ENCODE data around the gene CSTPP1.

CSTPP1 gene

DNA sequence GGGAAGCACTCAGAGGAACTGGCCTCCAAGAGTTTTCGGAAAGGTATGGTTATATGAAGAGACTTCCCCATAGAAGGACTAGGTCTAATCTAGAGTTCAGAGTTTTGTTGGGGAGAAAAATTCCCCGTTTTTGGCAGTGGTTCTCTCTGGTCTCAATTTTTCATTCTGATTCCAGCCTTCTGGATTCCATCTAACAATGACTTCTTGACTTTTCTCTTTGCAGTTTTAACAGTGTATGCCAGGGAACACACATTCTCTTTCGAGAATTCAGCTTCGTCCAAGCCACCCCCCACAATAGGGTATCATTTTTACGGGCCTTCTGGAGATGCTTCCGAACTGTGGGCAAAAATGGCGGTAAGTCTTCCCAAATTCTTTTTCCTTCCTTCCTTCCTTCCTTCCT lies 115.6 kb downstream of the CSTPP1 start:
- H3K27ac ChIP-seq (ENCODE audit: low read length): no peak overlapping the region
- H3K27me3 ChIP-seq (ENCODE audit: low read depth, low read length): no peaks in the 10 kb centered on the region
- H3K4me3 ChIP-seq (ENCODE audit: low read depth in 1 of 2, low read length in 2 of 2): no peak overlapping the region
- no peaks in the 10 kb centered on the region for H3K9me3 ChIP-seq (ENCODE audit: control insufficient read depth in 1 of 2, low read length in 2 of 2)
- peaks cover 0 to 10% of the 10 kb centered on the region in 2 donors for H3K4me1 ChIP-seq (ENCODE audit: control insufficient read depth in 1 of 2, insufficient read depth in 2 of 2, low read length in 2 of 2)
- H3K36me3 ChIP-seq (ENCODE audit: control insufficient read depth in 1 of 2, insufficient read depth in 2 of 2, low read length in 2 of 2): no peaks in the 10 kb centered on the region

DNA sequence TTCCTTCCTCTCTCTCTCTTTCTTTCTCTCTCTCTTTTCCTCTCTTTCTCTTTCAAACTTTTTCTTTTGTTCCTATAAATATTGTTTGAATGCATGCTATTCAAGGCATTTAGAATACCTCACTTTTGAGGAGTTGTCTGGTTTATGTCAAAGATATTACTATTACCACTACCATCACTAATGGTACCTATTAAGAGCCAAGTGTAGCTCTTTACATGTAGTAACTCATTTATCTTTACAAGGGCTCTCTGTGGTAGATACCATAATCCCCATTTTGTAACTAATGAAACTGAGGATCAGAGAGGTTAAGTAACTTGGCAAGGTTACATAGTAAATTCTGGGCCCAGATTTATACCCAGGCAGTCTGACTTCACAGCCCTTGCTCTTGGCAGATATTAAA lies 116.0 kb downstream of the CSTPP1 start:
- H3K36me3 ChIP-seq (ENCODE audit: control insufficient read depth in 1 of 2, insufficient read depth in 2 of 2, low read length in 2 of 2): peaks cover 0 to 2% of the 10 kb centered on the region in 2 donors
- H3K4me3 ChIP-seq (ENCODE audit: low read depth in 1 of 2, low read length in 2 of 2): no peak overlapping the region
- peaks cover 0 to 10% of the 10 kb centered on the region in 2 donors for H3K4me1 ChIP-seq (ENCODE audit: control insufficient read depth in 1 of 2, insufficient read depth in 2 of 2, low read length in 2 of 2)
- H3K9me3 ChIP-seq (ENCODE audit: control insufficient read depth in 1 of 2, low read length in 2 of 2): no peaks in the 10 kb centered on the region
- H3K27me3 ChIP-seq (ENCODE audit: low read depth, low read length): no peaks in the 10 kb centered on the region
- no peak overlapping the region for H3K27ac ChIP-seq (ENCODE audit: low read length)

DNA sequence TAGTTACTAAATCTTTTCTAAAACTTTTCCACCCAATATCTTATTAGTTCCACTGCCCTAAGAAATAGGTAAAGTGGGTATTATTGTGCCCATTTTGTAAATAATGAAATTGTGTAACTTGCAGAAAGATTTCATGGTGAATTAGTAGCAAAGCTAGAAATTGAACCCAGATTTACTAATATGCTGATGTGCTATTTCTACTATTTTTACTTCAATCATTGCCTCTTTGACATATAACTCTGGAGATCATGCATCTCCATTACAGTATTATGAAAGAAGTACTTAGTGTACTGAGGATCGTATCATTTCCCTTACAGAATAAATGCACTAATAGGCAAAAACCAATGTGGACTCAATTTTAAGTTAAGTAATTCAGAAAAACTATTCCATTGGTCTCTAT lies 119.0 kb downstream of the CSTPP1 start:
- H3K4me3 ChIP-seq (ENCODE audit: low read depth in 1 of 2, low read length in 2 of 2): no peak overlapping the region
- H3K9me3 ChIP-seq (ENCODE audit: control insufficient read depth in 1 of 2, low read length in 2 of 2): no peaks in the 10 kb centered on the region
- H3K27me3 ChIP-seq (ENCODE audit: low read depth, low read length): no peaks in the 10 kb centered on the region

DNA sequence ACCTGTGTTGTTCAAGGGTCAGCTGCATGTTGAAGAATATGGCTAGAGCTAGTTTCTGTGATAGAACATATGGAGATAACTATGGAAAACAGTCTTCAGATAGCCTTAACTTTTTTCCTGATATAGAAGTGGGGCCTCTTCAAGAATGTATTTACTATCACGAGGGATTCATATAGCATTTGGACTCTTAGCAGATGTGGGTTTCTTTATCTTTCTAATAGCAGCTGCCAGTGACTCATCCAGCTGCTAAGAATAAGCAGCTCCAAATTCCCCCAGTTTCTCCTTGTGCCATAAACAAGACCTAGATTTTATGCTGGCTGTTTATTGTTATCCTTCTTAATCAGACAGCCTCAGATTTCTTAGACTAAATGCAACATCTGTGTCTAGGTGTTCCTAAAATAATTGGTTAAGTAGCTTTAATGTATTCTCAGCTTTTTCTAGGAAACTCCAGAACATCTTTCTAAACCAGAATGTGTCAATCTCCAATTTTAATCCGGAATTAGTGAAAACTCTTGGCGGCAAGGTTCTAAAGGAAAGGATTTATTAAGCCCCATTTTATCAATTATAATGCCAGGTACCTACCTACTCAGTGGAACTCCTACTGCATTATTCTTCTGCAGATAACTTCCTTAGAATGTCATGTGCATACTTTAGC lies 119.8 kb downstream of the CSTPP1 start:
- Histone ChIP-seq H3K9me3 (ENCODE audit: control insufficient read depth in 1 of 2, low read length in 2 of 2) (no peaks in the 10 kb centered on the region), H3K4me3 (ENCODE audit: low read depth in 1 of 2, low read length in 2 of 2) (no peak overlapping the region), H3K4me1 (ENCODE audit: control insufficient read depth in 1 of 2, insufficient read depth in 2 of 2, low read length in 2 of 2) (peaks cover 0 to 10% of the 10 kb centered on the region in 2 donors), H3K27me3 (ENCODE audit: low read depth, low read length) (no peaks in the 10 kb centered on the region), H3K36me3 (ENCODE audit: control insufficient read depth in 1 of 2, insufficient read depth in 2 of 2, low read length in 2 of 2) (peaks cover 0 to 8% of the 10 kb centered on the region in 2 donors), H3K27ac (ENCODE audit: low read length) (no peak overlapping the region)

More for the DNA sequence above, 119.0 kb downstream of the CSTPP1 start:
- H3K27ac ChIP-seq (ENCODE audit: low read length): no peak overlapping the region
- peaks cover 0 to 8% of the 10 kb centered on the region in 2 donors for H3K36me3 ChIP-seq (ENCODE audit: control insufficient read depth in 1 of 2, insufficient read depth in 2 of 2, low read length in 2 of 2)
- peaks cover 0 to 10% of the 10 kb centered on the region in 2 donors for H3K4me1 ChIP-seq (ENCODE audit: control insufficient read depth in 1 of 2, insufficient read depth in 2 of 2, low read length in 2 of 2)

DNA sequence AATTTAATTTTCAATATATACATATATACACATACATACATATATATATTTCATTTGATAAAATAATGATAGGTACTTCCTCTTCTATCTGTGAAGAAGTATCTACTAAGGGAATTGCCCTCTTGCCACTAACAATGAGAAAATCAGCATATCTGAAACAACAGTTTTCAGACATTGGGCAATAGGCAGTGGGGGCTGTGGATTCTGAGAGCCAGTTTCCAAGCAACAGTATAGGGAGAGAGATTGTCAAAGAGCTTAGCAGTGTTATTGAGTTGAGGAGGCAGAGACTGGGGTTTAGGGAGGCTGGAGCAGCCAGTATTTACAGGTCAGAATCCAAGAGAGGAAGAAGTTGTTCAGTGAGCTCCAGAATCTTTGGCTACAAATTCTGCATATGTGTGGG lies 120.8 kb downstream of the CSTPP1 start:
- Histone ChIP-seq H3K4me1 (ENCODE audit: control insufficient read depth in 1 of 2, insufficient read depth in 2 of 2, low read length in 2 of 2) (peaks cover 0 to 10% of the 10 kb centered on the region in 2 donors), H3K4me3 (ENCODE audit: low read depth in 1 of 2, low read length in 2 of 2) (no peak overlapping the region), H3K9me3 (ENCODE audit: control insufficient read depth in 1 of 2, low read length in 2 of 2) (no peaks in the 10 kb centered on the region), H3K27ac (ENCODE audit: low read length) (no peak overlapping the region), H3K27me3 (ENCODE audit: low read depth, low read length) (no peaks in the 10 kb centered on the region), H3K36me3 (ENCODE audit: control insufficient read depth in 1 of 2, insufficient read depth in 2 of 2, low read length in 2 of 2) (peaks cover 0 to 8% of the 10 kb centered on the region in 2 donors)

DNA sequence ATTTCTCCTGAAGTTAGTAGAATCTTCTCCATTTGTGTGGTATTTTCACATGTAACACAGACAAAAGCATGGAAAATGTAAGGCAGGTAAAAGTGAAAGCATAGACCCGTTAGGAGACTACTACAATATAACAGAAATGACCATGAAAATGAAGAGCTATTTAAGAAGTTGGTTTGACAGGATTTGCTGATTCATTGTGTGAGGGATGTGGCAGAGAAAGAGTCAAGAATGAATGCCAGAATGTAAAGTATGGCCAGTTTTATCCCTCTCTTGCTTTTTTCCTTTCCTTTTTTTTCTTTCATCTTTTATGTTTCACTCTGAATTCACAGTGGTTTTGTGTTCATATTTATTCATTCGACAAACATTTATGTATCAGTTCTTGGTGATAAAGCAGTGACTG lies 124.2 kb downstream of the CSTPP1 start:
- no peak overlapping the region for H3K27ac ChIP-seq (ENCODE audit: low read length)
- peaks cover 0 to 5% of the 10 kb centered on the region in 2 donors for H3K4me1 ChIP-seq (ENCODE audit: control insufficient read depth in 1 of 2, insufficient read depth in 2 of 2, low read length in 2 of 2)
- H3K36me3 ChIP-seq (ENCODE audit: control insufficient read depth in 1 of 2, insufficient read depth in 2 of 2, low read length in 2 of 2): peaks cover 0 to 8% of the 10 kb centered on the region in 2 donors
- H3K27me3 ChIP-seq (ENCODE audit: low read depth, low read length): no peaks in the 10 kb centered on the region
- H3K9me3 ChIP-seq (ENCODE audit: control insufficient read depth in 1 of 2, low read length in 2 of 2): no peaks in the 10 kb centered on the region
- no peak overlapping the region for H3K4me3 ChIP-seq (ENCODE audit: low read depth in 1 of 2, low read length in 2 of 2)

DNA sequence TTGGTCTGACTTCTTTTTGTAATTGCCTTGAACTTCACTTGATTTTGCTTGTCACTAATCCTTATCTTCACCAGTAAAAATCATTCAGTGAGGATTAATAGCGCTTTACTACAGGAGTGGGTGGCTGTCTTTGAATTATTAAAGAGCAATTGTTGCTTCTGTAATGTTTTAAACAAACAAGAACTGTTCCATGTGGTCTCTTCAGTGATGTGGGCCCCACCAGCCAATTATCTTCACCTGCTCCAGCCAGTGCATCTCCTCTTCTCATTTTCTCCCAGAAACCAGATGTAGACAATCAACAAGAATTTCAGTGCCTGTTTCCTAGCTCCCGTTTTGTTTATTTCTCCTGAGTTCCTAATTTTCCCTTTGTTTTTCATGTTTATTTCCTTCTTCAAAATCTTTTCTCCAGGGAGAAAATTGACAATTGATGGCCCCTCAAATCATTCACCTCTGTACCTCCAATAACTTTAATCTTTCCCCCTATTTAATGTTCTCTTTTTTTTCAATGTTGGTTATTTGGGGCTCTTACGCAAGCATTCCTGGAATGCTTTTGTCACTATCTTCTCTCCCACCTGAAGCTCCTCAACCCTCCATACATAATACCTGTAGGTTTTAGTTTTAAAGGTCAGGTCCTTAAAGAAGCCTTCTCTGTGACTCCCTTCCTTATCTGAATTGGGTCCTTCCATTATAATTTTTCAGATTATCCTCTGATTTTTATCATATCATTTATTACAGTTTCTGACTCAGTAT lies 125.0 kb downstream of the CSTPP1 start:
- Histone ChIP-seq H3K9me3 (ENCODE audit: control insufficient read depth in 1 of 2, low read length in 2 of 2) (no peaks in the 10 kb centered on the region), H3K36me3 (ENCODE audit: control insufficient read depth in 1 of 2, insufficient read depth in 2 of 2, low read length in 2 of 2) (peaks cover 0 to 8% of the 10 kb centered on the region in 2 donors), H3K4me3 (ENCODE audit: low read depth in 1 of 2, low read length in 2 of 2) (no peak overlapping the region), H3K27ac (ENCODE audit: low read length) (no peak overlapping the region), H3K4me1 (ENCODE audit: control insufficient read depth in 1 of 2, insufficient read depth in 2 of 2, low read length in 2 of 2) (no peaks in the 10 kb centered on the region), H3K27me3 (ENCODE audit: low read depth, low read length) (no peaks in the 10 kb centered on the region)

DNA sequence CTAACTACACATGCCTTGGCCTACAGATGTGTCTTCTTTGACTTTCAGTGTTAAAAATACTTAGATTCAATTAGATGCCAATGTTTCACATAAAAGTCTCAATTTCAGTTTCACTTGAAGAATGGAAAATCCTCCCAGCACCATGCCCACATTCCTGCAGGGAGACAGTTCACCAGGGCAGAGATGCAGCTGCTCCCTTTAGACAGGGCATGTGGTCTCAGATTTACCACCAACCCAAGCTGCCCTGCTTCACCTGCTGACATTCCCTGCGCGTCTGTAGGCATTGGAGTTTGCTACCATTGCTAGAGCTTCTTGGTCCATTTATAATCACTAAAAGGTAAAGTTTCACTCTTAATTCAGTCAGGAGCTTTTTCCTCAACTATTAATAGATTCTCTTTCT lies 126.2 kb downstream of the CSTPP1 start:
- Histone ChIP-seq H3K4me3 (ENCODE audit: low read depth in 1 of 2, low read length in 2 of 2) (no peak overlapping the region), H3K9me3 (ENCODE audit: control insufficient read depth in 1 of 2, low read length in 2 of 2) (no peaks in the 10 kb centered on the region), H3K27me3 (ENCODE audit: low read depth, low read length) (no peaks in the 10 kb centered on the region), H3K4me1 (ENCODE audit: control insufficient read depth in 1 of 2, insufficient read depth in 2 of 2, low read length in 2 of 2) (no peaks in the 10 kb centered on the region), H3K27ac (ENCODE audit: low read length) (no peak overlapping the region), H3K36me3 (ENCODE audit: control insufficient read depth in 1 of 2, insufficient read depth in 2 of 2, low read length in 2 of 2) (peaks cover 0 to 4% of the 10 kb centered on the region in 2 donors)

DNA sequence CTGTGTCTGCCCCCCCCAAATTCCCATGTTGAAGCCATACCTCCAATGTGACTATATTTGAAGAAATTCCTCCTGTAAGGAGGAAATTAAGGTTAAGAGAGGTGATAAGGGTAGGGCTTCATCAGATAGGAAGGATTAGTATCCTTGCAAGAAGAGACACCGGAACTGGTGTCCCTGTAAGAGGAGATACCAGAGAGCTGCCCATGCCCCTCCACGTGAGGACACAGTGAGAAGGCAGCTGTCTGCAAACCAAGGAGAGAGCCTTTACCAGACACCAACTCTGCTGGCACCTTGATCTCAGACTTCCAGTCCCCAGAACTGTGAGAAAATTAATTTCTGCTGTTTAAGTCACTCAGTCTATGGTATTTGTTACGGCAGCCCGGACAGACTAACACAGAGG lies 130.8 kb downstream of the CSTPP1 start:
- no peaks in the 10 kb centered on the region for H3K9me3 ChIP-seq (ENCODE audit: control insufficient read depth in 1 of 2, low read length in 2 of 2)
- H3K4me1 ChIP-seq (ENCODE audit: control insufficient read depth in 1 of 2, insufficient read depth in 2 of 2, low read length in 2 of 2): peaks cover 0 to 17% of the 10 kb centered on the region in 2 donors
- no peak overlapping the region for H3K27ac ChIP-seq (ENCODE audit: low read length)
- H3K36me3 ChIP-seq (ENCODE audit: control insufficient read depth in 1 of 2, insufficient read depth in 2 of 2, low read length in 2 of 2): no peaks in the 10 kb centered on the region
- no peaks in the 10 kb centered on the region for H3K27me3 ChIP-seq (ENCODE audit: low read depth, low read length)
- no peak overlapping the region for H3K4me3 ChIP-seq (ENCODE audit: low read depth in 1 of 2, low read length in 2 of 2)

DNA sequence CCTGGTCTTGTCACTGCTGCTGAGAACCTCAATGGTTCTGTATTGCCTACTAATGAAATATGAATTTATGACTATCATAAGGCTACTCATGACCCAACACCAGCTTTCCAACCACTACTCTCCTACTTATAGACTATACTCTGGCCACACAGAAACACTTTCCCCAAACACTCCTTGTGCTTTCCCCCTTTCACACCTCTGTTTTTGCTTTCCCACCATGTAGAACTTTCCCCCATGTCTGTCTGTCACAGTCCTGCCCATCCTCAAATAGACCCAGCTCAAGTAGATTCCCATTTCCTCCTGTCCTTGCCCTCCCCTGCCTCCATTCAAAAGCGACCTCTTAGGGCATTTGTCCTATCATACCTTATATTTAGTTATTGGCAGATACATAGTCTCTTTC lies 134.2 kb downstream of the CSTPP1 start:
- Histone ChIP-seq H3K4me3 (ENCODE audit: low read depth in 1 of 2, low read length in 2 of 2) (no peak overlapping the region), H3K36me3 (ENCODE audit: control insufficient read depth in 1 of 2, insufficient read depth in 2 of 2, low read length in 2 of 2) (no peaks in the 10 kb centered on the region), H3K27me3 (ENCODE audit: low read depth, low read length) (no peaks in the 10 kb centered on the region), H3K4me1 (ENCODE audit: control insufficient read depth in 1 of 2, insufficient read depth in 2 of 2, low read length in 2 of 2) (peaks cover 0 to 17% of the 10 kb centered on the region in 2 donors), H3K9me3 (ENCODE audit: control insufficient read depth in 1 of 2, low read length in 2 of 2) (no peaks in the 10 kb centered on the region), H3K27ac (ENCODE audit: low read length) (no peak overlapping the region)

DNA sequence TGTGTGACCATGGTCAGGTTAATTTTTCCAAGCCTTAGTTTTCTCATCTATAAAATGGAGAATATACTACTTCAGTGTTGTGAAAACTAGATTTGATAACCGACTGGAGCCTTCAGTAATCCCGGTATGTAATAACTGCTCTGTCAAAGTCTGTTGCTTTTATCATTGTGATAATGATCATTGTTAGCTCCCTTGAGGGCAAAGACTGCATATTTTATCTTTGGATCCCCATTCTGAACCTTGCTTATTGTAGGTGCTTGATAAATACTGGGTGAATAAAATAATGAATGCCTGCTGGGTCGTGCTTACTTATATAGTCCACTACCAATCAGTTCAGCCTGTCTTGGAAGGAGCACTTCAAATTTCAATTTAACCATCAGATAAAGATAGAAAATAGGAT lies 134.8 kb downstream of the CSTPP1 start:
- H3K36me3 ChIP-seq (ENCODE audit: control insufficient read depth in 1 of 2, insufficient read depth in 2 of 2, low read length in 2 of 2): no peaks in the 10 kb centered on the region
- no peak overlapping the region for H3K27ac ChIP-seq (ENCODE audit: low read length)
- H3K4me3 ChIP-seq (ENCODE audit: low read depth in 1 of 2, low read length in 2 of 2): no peak overlapping the region
- no peaks in the 10 kb centered on the region for H3K9me3 ChIP-seq (ENCODE audit: control insufficient read depth in 1 of 2, low read length in 2 of 2)
- H3K4me1 ChIP-seq (ENCODE audit: control insufficient read depth in 1 of 2, insufficient read depth in 2 of 2, low read length in 2 of 2): peaks cover 0 to 17% of the 10 kb centered on the region in 2 donors
- H3K27me3 ChIP-seq (ENCODE audit: low read depth, low read length): no peaks in the 10 kb centered on the region

Measured in muscle layer of duodenum (tissue), 2 donors.